Limb (tissue), 2 donors: Measurements from ENCODE around the gene CCNE1.
A peak's percentile ranks its signal among the peaks of the same experiment; 100 is the strongest.
"Not testable (repeated sequence)": the region's sequence is repeated elsewhere in the genome, so short reads cannot be mapped to it uniquely, and the experiment has no call there.

Experiments
- DNase-seq, 2 donors: peaks; one replicate each; pipeline ENCODE4 v3.0.0-alpha.2; 2016; ENCODE audit errors: extremely low spot score in 2 of 2

CCNE1 gene

DNA sequence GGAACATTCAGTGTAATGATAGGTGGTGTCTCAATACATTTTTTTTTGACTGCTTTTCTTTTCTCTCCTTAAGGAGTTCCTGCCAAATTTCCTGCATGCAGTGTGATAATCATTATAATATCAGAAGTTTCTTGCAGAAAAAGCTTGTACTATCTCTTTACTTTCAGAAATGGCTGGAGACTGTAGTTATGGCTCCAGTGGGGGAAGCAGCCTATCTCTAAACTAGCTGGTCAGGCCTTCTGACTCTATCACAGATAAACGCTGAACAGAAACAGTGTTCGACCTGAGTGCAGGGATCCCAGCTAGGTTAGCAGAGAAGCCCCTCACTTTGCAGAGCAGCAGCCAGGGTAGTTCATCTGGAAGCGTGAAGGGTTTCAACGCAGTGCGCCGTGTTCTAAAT, 1.9 kb downstream of the CCNE1 start:
- no peak for DNase-seq

DNA sequence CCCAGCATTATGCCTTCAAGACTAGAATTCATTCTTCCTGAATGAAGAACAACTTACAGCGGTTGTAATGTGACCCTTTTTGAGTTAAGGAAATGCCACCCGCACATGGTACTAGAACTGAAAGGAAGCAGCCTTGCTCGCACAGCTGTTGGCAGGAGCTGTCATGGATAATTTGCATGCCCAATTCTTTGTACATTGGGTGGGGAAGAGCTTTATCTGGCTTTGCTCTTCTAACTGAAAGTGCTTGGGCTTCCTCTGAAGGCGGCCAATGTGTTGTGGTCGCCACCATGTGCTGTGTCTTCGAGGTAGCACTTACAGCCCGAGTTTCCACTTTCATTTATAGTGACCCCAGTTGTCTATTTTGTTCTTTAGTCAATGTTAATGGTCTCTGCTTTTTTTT, 3.4 kb downstream of the CCNE1 start:
- peak in 1 of 2 donors; percentile 63 for DNase-seq

GRCh38 chr19:29817316-29817715, 5.5 kb downstream of the CCNE1 start:
- no peak for DNase-seq

DNA sequence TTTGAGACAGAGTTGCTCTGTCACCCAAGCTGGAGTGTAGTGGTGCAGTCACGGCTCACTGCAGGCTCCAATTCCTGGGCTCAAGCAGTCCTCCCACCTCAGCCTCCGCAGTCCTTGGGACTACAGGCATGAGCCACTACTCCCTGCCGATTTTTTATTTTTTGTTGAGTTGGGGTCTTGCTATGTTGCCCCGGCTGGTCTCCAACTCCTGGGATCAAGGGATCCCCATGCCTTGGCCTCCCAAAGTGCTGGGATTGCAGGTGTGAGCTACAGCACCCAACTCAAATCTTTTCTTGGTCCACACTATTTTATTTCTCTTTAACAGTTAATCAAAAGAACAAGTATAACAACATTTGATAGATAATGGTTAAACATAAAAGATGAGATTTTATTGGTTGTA, 7.5 kb downstream of the CCNE1 start:
- DNase-seq = no peak

DNA sequence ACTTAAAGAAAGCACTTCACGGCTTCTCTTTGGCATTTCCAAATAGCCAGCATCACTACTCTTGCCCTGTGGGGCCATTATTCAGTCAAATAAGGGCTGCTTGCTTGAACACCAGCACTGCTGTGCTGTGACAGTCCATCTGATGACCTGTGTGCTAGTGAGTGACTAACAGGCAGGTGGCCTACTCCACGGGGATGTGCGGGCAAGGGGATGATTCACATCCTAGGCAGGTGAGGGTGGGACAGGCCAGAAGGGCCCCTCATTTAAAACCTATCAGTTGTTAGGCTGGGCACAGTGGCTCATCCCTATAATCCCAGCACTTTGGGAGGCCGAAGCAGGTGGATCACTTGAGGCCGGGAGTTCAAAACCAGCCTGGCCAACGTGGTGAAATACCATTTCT, 8.2 kb downstream of the CCNE1 start:
- DNase-seq = no peak

- no peak for DNase-seq
These were observed 12.0 kb downstream of the CCNE1 start for GRCh38 chr19:29823581-29824330.

GRCh38 chr19:29825263-29825662, 13.5 kb downstream of the CCNE1 start:
- DNase-seq = not testable (repeated sequence)

GRCh38 chr19:29831041-29831548, 19.3 kb downstream of the CCNE1 start:
- DNase-seq = no peak

GRCh38 chr19:29831686-29832085, 19.9 kb downstream of the CCNE1 start:
- DNase-seq = no peak

DNA sequence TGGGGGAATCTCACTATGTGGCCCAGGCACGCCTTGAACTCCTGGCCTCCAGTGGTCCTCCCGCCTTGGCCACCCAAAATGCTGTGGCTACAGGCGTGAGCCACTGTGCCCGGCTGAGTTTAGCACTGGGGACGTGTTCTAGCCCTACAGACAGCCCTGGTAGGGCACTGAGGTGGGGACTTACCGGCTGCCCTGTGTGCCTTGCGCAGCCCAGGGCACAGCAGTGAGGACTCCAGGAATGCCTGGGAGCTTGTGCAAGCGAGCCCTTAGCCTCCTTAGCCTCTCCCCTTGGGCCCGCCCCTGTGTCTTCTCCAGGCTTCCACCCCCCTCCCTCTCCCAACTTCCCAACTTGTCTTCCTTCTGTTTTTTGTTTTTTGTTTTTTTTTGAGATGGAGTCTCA, 21.0 kb downstream of the CCNE1 start:
- no peak for DNase-seq

DNA sequence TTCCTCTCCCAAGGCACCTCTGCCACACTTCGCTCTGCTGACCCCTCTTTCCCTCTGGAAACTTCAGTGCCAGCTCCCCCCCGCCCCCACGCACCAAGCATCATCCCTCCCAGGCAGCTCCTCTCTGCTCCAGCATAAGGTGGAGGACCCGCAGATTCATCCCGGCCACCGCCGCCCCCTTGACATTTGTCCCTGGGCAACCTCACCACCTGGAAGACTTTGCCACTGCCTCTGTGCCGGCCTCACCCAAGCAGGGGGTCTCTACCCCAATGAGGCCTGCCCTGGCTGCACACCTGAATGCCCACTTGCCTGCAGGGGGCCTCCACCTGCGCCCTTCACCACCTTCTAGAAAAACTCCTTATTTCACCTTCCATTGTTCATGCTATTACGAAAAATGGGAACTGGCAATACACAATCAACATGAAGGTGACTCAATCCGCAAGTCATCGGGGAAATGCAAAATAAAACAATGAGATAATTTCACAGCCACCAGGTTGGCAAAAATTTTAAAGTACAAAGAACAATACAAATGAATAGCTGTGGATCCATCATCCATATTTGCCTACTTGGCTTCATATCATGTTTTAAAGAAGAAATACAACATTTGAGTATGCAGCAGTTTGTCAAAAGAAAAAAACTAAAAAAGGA, 21.9 kb downstream of the CCNE1 start:
- DNase-seq = no peak

- no peak for DNase-seq
These were observed 23.4 kb downstream of the CCNE1 start for GRCh38 chr19:29834991-29835846.

DNA sequence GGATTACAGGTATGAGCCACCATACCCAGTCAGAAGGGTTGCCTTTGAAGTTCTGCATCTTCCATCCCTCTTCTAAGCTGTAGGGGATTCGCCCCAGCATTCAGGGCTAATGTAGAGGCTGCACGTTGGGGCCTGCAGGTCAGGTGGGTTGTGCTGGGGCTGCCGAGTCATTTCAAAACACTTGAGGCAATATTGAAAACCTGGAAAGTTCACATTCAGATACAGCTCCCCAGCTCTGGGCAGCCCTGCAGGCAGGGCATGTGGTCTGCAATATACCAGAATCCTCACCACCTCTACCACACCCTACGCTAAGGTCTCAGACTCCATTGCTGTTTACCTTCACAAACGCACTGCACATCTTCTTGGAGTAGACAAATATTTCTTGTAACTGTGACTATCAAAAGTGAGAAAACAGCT, 24.6 kb downstream of the CCNE1 start:
- no peak for DNase-seq

GRCh38 chr19:29837448-29837981, 25.7 kb downstream of the CCNE1 start:
- DNase-seq = no peak

GRCh38 chr19:29837996-29838395, 26.2 kb downstream of the CCNE1 start:
- DNase-seq = no peak

- no peak for DNase-seq
These were observed 28.5 kb downstream of the CCNE1 start for GRCh38 chr19:29840066-29840950.

- DNase-seq = peak in 1 of 2 donors; percentile 33
These were observed 29.4 kb downstream of the CCNE1 start for GRCh38 chr19:29841209-29841558.

DNA sequence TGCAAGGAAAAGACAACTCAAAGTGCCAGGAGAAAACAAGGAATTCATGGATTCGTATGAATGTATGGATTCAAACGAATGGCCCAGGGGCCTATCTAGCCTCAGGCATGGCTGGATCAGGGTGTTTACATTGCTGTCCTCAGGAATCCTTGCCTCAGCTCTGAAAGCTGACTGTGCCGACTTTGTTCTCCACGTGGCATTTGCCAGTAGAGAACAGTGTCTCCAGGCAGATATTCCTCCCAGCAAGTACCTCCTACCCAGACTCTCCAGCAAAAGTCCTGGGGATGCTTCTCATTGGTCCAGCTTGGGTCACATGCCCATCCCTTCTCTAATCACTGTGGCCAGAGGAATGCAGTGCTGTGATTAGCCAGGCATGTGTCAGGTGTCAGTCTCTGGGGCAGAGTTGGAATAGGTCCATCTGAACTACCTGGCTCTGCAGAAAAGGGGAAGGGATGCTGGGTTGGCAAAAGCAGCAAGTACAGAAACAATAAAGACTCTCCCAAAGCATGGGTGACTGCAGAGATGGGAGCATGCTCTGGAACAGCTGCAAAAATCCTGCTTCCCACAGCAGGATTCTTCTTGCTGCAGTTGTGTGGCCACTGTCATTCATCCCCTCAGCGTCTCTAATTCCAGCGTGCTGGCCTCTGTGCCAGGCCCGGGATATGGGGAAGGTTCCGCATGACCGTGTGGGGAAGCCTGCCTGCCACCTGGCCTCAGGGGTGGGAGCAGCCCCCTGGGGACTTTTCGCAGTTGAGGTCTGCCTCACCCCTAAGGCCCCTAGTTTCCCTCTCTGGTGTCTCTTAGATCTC, 30.0 kb downstream of the CCNE1 start:
- peak; percentile 33 to 39 for DNase-seq

DNA sequence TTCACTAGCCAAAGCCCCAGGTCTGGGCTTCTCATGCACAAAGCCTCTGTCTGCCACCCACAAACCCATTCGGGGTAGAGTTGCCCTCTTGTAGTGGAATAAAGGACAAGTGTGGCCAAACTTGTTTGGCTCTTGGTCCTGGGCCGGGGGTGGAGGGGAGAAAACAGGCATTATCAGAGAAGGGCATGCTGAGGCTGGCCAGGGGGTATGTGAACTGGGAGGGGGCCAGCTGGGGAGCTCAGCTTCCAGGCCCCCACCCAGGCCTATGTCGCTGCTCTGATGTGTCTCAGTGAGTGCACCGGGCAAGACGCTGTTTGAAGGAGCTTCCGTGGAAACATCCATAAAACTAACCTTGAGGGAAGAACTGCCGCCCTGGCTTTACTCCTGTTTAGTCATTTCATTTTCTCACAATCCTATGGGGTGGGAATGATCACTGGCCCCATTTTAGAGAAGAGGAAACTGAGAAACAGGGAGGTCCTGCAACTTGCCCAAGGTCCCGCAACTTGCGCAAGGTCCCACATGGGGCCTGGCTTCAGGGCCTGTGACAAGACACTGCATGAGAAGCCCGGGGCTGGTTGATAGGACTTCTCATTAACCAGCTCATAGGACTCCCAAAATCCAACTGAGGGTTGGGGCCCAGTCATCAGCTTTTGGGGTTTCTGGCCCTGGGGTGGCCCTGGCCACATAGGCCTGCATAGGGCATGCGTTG, 30.8 kb downstream of the CCNE1 start:
- no peak for DNase-seq
